Activated T-helper 1 cell treated with Interleukin-2 at 50 U/mL for 16 hours (primary cell): ENCODE results near the gene SLC44A3.

Experiments used
- DNase-seq: peaks from one replicate; pipeline ENCODE4 v3.0.0-alpha.2; 2020; ENCODE audit warnings: low read depth

The SLC44A3 gene

GRCh38 chr1:94908190-94908589 lies 88.0 kb downstream of the SLC44A3 start:
- no peak for DNase-seq

- no peak for DNase-seq
Measured at GRCh38 chr1:94908965-94909364, 88.8 kb downstream of the SLC44A3 start.

- no peak for DNase-seq
Measured at GRCh38 chr1:94909486-94909885, 89.3 kb downstream of the SLC44A3 start.

DNA sequence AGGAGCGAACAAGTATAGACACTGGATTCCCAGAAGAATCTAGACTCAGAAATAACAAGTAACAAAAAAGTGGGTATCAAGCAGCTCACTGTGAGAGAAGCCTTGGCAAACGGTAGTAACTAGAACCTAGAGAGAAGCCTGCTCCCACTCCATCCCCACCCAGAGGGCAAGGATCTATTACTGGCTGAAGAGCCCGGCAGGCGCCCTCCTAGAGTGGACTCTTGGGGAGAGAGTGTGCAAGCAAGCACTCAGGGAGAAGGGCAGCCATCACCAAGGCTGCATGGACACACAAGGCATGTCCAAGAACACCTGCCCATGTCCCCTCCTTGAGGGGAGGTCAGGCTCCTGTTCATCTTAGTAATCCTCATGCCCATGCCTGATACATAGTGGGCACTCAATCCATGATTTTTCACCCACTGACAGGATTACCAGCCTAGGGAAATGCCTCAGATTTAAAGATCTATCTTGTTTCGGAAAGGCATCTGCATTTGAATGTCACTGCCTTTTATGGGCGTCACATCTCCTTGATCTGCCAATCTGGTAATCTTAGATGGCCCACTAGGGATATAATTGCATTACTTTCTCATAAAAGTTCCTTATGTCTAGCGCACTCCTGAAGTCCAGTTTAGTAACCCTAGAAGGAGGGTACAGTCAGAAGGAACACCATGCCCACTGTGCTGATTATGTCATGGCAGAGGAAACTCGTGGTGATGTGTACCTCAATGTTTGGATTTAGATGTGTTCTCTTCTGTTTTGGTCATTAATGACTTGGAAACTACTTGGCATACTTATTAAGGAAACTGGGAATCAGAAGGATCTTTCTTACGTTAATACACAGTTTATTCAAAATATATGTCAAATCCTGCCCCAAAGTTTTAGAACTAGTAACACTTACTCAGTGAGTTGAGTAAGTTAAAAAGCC lies 92.4 kb downstream of the SLC44A3 start:
- DNase-seq = no peak

DNA sequence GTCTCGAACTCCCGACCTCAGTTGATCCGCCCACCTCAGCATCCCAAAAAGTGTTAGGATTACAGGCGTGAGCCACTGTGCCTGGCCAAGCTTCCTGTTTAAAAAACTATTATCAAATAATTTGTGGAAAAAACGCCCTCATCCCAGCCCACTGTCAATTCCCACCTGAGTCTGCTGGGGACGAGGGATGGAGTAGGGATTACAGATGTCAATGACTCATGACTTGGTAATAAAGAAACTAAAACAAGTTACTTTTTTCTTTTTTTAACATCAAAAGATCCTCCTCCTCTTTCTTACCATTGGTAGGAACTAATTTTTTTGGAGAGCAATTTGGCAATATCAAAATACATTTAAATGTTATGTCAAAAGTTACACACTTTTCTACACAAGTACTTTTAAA lies 97.1 kb downstream of the SLC44A3 start:
- no peak for DNase-seq

GRCh38 chr1:94919241-94920030 lies 99.3 kb downstream of the SLC44A3 start:
- no peak for DNase-seq

- DNase-seq = no peak
Measured at GRCh38 chr1:94920061-94920460, 99.9 kb downstream of the SLC44A3 start.

DNA sequence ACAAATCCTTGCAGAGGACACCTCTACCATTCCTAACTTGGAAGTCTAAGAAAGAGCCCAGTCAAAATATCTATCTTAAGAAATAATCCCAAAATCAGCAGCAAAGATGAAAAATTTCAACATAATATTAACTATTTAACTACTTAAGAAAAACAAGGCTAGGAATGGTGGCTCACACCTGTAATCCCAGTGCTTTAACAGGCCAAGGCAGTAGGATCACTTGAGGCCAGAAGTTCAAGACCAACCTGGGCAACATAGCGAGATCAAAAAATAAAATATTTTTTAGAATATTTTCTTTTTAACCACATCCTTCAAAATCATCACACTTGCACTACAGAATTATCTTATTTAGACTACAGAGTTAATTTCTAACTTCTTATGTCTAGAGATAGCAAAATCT lies 101.8 kb downstream of the SLC44A3 start:
- no peak for DNase-seq

DNA sequence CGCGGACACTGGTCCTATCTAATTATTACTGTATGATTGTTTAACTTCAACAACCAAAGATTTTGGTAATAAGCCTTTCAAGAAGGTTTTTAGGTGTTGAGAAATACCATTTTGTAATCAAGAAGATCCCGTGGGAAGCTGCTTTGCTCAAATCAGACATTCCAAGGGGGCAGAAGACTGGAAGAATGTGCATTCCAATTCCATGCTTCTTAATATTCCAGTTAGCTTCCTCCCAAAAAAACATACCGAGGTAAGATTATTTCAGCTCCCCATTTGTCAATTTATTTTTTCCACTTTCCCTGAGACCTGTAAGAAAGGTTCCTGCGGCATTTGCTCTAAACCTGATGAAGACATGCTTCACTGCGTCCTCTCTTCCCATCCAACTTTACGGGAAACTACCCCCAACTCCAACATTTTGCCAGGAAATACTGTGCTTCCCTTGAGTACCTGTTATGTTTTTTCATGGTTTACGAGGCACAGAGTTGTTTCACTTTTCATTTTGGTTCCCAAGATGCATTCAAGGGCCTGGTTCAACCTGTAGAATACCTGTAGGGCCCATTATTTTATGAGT lies 102.7 kb downstream of the SLC44A3 start:
- no peak for DNase-seq

DNA sequence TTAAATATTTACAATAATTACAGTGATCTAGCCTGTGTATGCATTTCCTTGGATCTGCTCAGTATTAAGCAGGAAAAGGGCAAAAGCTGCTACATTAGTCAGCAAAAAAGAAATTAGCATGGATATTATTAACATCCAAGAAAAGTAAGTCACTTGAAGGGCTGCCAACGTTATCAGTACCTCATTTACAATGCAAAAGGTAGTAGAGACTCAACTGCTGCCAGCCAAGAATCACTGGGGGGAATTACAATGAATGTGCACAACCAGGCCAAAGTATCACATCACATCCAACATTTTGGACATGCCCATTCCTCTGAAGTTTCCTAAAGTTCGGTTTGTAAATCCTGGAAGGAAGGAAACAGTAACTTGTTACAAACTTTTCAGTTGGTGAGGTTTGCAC lies 104.8 kb downstream of the SLC44A3 start:
- no peak for DNase-seq

DNA sequence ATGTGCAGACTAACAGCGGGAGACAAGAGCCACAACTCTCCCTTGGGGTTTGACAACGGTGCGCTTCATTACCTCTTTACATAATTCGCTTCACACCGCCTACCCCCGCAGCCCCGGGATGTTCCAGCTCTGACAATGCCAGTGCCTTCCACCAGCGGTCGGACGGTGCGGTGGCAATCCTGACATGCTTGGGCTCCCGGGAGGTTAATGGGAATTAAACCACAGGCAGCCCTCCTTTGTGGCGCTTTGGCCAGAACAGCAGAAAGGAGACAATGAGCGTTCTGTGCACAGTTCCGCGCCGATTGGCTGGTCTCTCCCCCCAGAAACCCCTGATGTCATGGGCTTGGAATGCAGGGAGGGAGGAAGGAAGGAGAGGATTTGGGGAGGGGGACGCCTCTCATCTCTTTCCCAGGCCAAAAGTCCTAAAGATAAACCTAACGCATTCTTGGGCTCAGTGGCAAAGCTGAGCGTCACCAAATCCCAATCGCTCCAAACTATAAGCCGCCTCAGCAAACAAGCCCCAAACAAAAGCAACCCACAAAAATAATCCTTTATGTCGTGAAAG lies 105.5 kb downstream of the SLC44A3 start:
- DNase-seq = no peak

DNA sequence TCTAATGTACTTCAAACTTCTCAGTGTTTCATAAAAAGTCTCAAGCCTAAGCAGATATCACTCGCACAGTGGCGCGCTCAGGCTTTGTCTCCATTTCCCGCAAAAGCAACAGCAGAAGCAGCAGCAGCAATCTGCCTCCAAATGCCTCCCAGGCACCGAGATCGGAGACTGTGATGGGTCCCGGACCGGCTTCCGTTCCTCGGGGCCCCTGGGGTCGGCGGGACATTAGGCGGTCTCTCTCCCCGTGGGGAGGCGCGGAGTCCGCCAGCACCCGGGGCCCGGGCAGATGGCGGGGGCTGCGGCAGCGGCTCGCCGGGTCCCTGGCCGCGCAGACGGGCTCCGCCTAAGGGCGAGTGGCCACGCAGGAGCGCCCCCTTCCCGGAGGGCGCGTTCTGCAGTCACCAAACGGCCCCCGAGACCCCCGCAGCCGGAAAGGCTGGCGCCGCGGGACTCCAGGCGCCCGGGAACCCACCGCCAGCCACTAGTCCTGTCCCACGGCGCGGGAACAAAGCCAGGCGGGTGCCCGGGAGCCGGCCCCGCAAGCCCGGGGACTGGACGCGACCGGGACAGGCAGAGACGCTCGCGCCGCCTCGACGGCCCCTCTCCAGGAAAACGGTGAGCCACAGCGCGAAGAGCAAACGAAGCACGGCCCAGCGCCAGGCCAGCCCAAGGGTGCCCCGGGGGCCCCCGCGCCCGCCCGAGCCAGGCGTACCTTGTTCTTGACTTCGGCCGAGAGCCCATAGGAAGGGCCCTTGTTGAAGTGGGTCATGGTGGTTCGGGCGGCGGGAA lies 106.2 kb downstream of the SLC44A3 start:
- DNase-seq = no peak

DNA sequence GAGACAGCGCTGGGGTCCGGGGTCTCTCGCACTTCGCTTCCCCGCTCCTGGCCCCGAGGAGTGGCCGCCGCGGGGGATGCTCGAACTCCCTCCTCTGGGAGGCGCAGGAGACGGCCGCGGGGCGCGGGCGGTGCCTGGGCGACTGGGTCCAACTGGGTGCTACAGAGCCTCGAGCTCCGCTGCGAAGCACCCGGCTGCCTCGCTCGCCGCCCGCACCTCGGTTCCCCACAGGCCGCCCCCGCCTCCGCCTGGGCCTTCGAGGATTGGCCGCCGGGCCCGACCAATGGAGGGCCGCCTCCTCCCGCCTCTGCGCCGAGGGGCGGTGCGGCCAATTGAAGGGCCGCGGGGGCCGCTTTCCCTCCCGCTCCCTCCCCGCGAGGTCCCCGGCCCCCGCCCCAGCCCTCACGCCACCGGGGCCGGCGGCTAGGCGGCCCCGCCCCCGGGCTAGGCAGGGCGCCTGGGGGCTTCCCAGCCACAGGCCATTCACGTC lies 106.8 kb downstream of the SLC44A3 start, which contains the start of gene CNN3:
Gene CNN3, minus strand, starts transcription at position 196 of the 490 bp plus-strand sequence. CDS start 216 bp downstream, outside the sequence.
- peak; percentile 43 for DNase-seq

- DNase-seq = no peak
Measured at GRCh38 chr1:94927405-94928175, 107.4 kb downstream of the SLC44A3 start.

DNA sequence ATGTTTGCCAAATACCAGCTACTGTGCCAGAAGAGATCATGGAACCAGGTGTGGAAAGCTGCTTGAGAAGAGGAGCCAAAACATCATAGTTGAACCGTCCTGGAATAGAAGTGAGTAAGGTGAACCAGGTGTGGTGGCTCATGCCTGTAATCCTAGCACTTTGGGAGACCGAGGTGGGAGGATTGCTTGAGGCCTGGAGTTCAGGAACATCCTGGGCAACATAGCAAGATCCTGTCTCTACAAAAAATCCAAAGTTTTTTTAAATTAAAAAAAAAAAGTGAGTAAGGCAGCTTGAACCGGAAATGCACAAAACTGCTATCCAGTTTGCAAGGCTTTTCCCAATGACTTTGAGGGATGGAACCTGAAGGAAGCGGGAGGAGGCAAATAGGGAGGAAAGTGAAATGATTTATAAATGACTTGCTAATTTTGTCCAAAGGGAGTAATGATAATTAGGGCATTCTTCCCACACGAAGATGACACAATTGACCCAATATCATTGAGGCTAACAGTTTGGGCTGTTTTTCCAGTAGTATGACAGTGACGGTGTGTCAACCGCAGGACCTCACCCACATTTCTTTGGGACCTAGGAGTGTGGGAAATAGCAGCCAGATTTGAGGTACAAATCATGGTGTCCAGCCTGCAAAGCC lies 108.3 kb downstream of the SLC44A3 start:
- no peak for DNase-seq

- no peak for DNase-seq
Measured at GRCh38 chr1:94929351-94930217, 109.4 kb downstream of the SLC44A3 start.

DNA sequence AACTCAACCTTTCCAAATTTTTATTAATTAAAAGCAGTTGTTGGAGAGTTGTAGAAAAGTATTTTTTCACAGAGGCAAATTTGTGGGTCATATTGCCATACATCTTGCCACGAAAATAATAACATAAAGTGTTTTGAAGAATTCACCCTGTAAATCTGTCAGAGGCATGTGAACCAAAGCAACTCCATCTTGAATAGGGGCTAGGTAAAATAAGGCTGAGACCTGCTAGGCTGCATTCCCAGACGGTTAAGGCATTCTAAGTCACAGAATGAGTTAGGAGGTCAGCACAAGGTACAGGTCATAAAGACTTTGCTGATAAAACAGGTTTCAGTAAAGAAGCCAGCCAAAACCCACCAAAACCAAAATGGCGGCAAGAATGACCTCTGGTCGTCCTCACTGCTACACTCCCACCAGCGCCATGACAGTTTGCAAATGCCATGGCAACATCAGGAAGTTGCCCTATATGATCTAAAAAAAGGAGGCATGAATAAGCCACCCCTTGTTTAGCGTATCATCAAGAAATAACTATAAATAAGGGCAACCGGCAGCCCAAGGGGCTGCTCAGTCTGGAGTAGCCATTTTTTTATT lies 111.2 kb downstream of the SLC44A3 start:
- DNase-seq = no peak

DNA sequence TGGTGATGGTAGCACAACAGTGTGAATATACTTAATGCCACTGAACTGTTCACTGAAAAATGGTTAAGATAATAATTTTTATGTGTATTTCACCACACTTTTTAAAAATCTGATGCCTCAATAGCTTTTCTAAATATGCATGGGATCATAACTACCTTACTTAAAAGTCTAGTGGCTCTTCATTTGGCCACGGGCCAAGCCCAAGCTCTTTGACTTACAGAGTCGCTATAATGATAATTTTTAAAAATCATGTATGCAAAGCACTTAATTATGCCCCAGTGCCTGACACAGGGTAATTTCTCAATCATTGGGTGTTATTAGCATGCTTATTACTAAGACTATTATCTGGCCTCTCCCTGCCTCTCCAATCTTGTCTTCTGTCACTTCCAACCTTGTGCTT lies 114.4 kb downstream of the SLC44A3 start:
- DNase-seq = no peak

DNA sequence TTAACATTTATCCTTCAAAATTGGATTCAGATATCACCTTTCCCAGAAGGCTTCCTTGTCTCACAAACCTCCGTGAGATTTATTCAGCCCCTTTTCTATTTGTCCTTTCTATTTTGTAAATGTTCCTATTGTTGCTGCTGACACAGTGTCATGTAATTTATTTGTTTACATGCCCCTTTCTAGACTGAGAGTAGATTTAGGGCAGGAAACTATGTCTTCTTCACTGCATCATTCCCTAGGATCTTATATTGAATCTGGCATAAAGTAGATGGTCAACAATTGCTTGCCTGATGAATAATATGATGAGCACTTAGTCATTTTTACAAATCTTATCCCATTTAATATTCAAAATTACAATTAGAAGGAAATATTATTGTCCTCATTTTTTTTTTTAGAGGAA lies 114.9 kb downstream of the SLC44A3 start:
- DNase-seq = no peak
